MM.1S (cell line): ENCODE data around the gene RAET1L.
"Not testable (repeated sequence)": the region's sequence is repeated elsewhere in the genome, so short reads cannot be mapped to it uniquely, and the experiment has no call there.

ENCODE experiments used
- DNase-seq: peaks from one replicate; pipeline ENCODE4 v3.0.0-alpha.2; 2015
- H2AFZ ChIP-seq: fragments of 300-600 bp; sonication (generic); 2 replicates; pipeline ENCODE4 v1.6.0; 2016; ENCODE audit warnings: antibody characterized with exemption, low read length
- H3F3A ChIP-seq: fragments of 300-600 bp; sonication (generic); 2 replicates; pipeline ENCODE4 v1.6.1; 2016; ENCODE audit warnings: mild to moderate bottlenecking, antibody characterized with exemption, low read length, moderate library complexity, mixed read lengths; ENCODE audit not compliant: insufficient read depth
- H3K27ac ChIP-seq: fragments of 300-600 bp; sonication (generic); 2 replicates; pipeline ENCODE4 v1.5.1; 2016; ENCODE audit warnings: mild to moderate bottlenecking, low read length
- H3K27me3 ChIP-seq: fragments of 300-600 bp; sonication (generic); replicated peaks from 2 replicates; pipeline ENCODE4 v1.6.0; 2016; ENCODE audit warnings: low read length; ENCODE audit not compliant: insufficient read depth
- H3K36me3 ChIP-seq: fragments of 300-600 bp; sonication (generic); replicated peaks from 2 replicates; pipeline ENCODE4 v1.6.1; 2016; ENCODE audit warnings: mild to moderate bottlenecking, low read length, mixed read lengths; ENCODE audit not compliant: insufficient read depth
- H3K4me1 ChIP-seq: fragments of 300-600 bp; sonication (generic); 2 replicates; pipeline ENCODE4 v1.6.1; 2016; ENCODE audit warnings: low read length, mixed read lengths
- H3K4me2 ChIP-seq: fragments of 300-600 bp; sonication (generic); 2 replicates; pipeline ENCODE4 v1.6.0; 2016; ENCODE audit warnings: low read depth, low read length
- H3K4me3 ChIP-seq: fragments of 300-600 bp; sonication (generic); 2 replicates; pipeline ENCODE4 v1.5.1; 2016; ENCODE audit warnings: low read length, mixed read lengths
- H3K79me2 ChIP-seq: fragments of 300-600 bp; sonication (generic); 2 replicates; pipeline ENCODE4 v1.6.1; 2016; ENCODE audit warnings: mixed run types, low read length, mixed read lengths
- H3K9ac ChIP-seq: fragments of 300-600 bp; sonication (generic); 2 replicates; pipeline ENCODE4 v1.6.1; 2016; ENCODE audit warnings: low read length, mixed read lengths
- H3K9me2 ChIP-seq: fragments of 300-600 bp; sonication (generic); replicated peaks from 2 replicates; pipeline ENCODE4 v1.6.1; 2016; ENCODE audit warnings: mild to moderate bottlenecking, low read length, mixed read lengths; ENCODE audit not compliant: insufficient read depth
- H3K9me3 ChIP-seq: fragments of 300-600 bp; sonication (generic); replicated peaks from 2 replicates; pipeline ENCODE4 v1.6.1; 2016; ENCODE audit warnings: mild to moderate bottlenecking, low read length, mixed read lengths; ENCODE audit not compliant: insufficient read depth
- H4K20me1 ChIP-seq: fragments of 300-600 bp; sonication (generic); 2 replicates; pipeline ENCODE4 v1.6.1; 2016; ENCODE audit warnings: mild to moderate bottlenecking, low read length, moderate library complexity, mixed read lengths; ENCODE audit not compliant: insufficient read depth
- EZH2 ChIP-seq: fragments of 300-600 bp; sonication (generic); optimal IDR thresholded peaks from 2 replicates; pipeline ENCODE3; 2017; ENCODE audit warnings: low read depth, mild to moderate bottlenecking, antibody characterized with exemption, low read length, mixed read lengths
- EZH2phosphoT487 ChIP-seq: fragments of 300-600 bp; sonication (generic); IDR thresholded peaks from 2 replicates; pipeline ENCODE4 v1.6.1; 2018; ENCODE audit warnings: antibody characterized with exemption, low read length
- TF ChIP-seq, protein P1 (sequence below): fragments of 300-600 bp; sonication (generic); IDR thresholded peaks from 2 replicates; pipeline ENCODE4 v1.5.1; 2016; ENCODE audit warnings: antibody characterized with exemption, low read length, mixed read lengths

The RAET1L gene

DNA sequence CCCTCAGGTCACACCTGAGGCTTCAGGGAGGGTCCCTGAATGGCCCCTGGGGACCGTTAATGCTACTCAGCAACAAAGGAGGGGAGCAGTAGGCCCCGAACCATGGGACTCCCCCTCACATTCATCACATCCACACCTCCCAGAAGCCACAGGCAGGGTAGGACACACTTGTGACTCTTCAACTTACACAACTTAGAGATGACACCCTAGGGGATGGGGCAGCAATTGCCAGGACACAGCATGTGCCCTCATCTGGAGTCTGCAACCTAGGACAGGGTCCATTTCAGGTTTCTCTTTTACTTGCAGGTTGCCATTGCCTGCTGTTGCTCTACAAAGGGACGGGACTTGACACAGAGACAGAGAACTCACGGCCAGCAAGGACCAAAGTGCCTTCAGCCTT lies 42.8 kb upstream of the RAET1L start:
- H3K9me3 ChIP-seq: no peaks in the 10 kb centered on the region
- no peak overlapping the region for H3K9ac ChIP-seq
- no peak for TF ChIP-seq EZH2
- TF ChIP-seq EZH2phosphoT487: no peak
- TF ChIP-seq, protein P1, sequence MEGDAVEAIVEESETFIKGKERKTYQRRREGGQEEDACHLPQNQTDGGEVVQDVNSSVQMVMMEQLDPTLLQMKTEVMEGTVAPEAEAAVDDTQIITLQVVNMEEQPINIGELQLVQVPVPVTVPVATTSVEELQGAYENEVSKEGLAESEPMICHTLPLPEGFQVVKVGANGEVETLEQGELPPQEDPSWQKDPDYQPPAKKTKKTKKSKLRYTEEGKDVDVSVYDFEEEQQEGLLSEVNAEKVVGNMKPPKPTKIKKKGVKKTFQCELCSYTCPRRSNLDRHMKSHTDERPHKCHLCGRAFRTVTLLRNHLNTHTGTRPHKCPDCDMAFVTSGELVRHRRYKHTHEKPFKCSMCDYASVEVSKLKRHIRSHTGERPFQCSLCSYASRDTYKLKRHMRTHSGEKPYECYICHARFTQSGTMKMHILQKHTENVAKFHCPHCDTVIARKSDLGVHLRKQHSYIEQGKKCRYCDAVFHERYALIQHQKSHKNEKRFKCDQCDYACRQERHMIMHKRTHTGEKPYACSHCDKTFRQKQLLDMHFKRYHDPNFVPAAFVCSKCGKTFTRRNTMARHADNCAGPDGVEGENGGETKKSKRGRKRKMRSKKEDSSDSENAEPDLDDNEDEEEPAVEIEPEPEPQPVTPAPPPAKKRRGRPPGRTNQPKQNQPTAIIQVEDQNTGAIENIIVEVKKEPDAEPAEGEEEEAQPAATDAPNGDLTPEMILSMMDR: no peak
- no peaks in the 10 kb centered on the region for H3K9me2 ChIP-seq
- H3K27ac ChIP-seq: no peak overlapping the region
- no peaks in the 10 kb centered on the region for H4K20me1 ChIP-seq
- no peaks in the 10 kb centered on the region for H3F3A ChIP-seq
- no peaks in the 10 kb centered on the region for H3K36me3 ChIP-seq
- no peaks in the 10 kb centered on the region for H3K79me2 ChIP-seq
- no peak for DNase-seq
- H3K4me3 ChIP-seq: peak overlapping the region; percentile 67; the same call in 1 of the 2 replicates
- H3K4me1 ChIP-seq: no peaks in the 10 kb centered on the region
- peak overlapping the region; percentile 70 for H2AFZ ChIP-seq
- H3K27me3 ChIP-seq: no peaks in the 10 kb centered on the region
- peak overlapping the region; percentile 55 for H3K4me2 ChIP-seq

DNA sequence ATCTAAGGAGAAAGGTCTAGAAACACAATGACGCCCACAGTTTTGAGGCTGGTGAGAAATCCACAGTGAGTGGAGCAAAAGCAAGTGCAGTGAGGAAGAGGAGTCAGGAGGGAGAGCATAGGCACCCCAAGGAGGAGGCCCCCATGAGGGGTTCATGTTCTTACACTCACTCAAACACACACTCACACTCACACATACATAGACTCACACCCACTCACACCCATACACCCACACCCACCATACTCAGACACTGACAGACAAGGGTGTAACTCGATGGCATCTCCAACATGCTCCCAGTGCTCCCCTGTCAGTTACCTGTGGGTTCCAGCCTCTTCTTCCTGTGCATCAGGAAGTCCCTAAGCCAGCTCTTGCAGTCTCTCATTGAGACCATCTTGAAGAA lies 39.8 kb upstream of the RAET1L start:
- DNase-seq: no peak
- Histone ChIP-seq H3K9ac (no peak overlapping the region), H3K27me3 (no peaks in the 10 kb centered on the region), H3K79me2 (no peaks in the 10 kb centered on the region), H3K36me3 (no peaks in the 10 kb centered on the region), H3K9me3 (no peaks in the 10 kb centered on the region), H3K4me3 (no peak overlapping the region), H3K9me2 (no peaks in the 10 kb centered on the region), H3K4me1 (no peaks in the 10 kb centered on the region), H3F3A (no peaks in the 10 kb centered on the region), H3K4me2 (no peak overlapping the region), H3K27ac (no peak overlapping the region), H2AFZ (no peak overlapping the region), H4K20me1 (no peaks in the 10 kb centered on the region)
- TF ChIP-seq, protein P1: no peak
- TF ChIP-seq EZH2phosphoT487 (no peak), EZH2 (no peak)

DNA sequence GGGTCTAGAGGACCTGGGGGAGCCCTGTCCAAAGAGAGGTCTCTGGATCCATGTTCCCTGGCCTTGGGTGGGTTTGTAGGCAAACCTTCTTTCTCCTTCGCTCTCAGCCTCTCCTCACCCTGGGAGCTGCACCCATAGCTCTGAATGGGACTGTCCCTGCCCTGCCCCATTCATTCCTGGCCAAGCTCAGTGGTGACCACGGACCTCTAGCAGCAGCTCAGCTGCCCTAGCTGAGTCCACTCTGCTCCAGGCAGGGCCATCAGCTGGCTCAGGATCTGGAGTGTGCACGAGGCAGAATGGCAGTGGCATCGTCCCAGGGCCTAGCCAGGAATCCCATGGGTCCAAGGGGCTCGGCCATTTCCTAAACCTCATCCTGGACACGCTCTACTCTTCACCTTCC lies 38.3 kb upstream of the RAET1L start:
- no peaks in the 10 kb centered on the region for H3K27me3 ChIP-seq
- DNase-seq: no peak
- no peak overlapping the region for H3K4me3 ChIP-seq
- TF ChIP-seq EZH2phosphoT487: no peak
- no peaks in the 10 kb centered on the region for H4K20me1 ChIP-seq
- H3K4me1 ChIP-seq: no peaks in the 10 kb centered on the region
- H3K36me3 ChIP-seq: no peaks in the 10 kb centered on the region
- H3K9me2 ChIP-seq: no peaks in the 10 kb centered on the region
- no peak overlapping the region for H3K27ac ChIP-seq
- H3K9ac ChIP-seq: no peak overlapping the region
- H2AFZ ChIP-seq: no peak overlapping the region
- H3K79me2 ChIP-seq: no peaks in the 10 kb centered on the region
- no peaks in the 10 kb centered on the region for H3F3A ChIP-seq
- H3K4me2 ChIP-seq: no peak overlapping the region
- H3K9me3 ChIP-seq: no peaks in the 10 kb centered on the region

DNA sequence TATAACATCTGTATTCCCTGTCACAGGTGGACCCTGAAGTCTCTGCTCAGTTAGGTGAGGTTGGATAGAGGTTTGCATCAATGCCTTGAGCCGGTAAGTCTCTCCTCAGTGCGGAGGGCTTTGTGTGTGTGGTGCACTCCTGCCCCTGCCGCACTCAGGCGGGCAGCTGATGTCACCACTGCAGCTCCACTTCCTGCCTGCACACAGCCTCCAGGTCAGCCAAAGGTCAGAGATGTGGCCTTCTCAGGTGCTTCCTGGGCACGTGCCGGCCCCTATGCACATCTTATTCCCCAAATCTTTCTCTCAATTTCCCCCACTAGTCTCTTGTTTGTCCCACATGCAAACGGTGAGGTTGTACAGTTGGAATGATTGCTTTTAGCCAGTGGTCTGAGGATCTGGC lies 34.6 kb upstream of the RAET1L start:
- H3K9me3 ChIP-seq, H3K79me2 ChIP-seq, H3K9me2 ChIP-seq, H3K9ac ChIP-seq, H2AFZ ChIP-seq, H3K4me2 ChIP-seq, H3K4me3 ChIP-seq, H3K36me3 ChIP-seq, H3F3A ChIP-seq, H3K27ac ChIP-seq, H3K27me3 ChIP-seq, H4K20me1 ChIP-seq, DNase-seq, H3K4me1 ChIP-seq: not testable (repeated sequence)
